ENCODE results near the gene DNAH8.

GRCh38 chr6:38723783-38724182, 8.7 kb downstream of the DNAH8 start:
- TF ChIP-seq CTCF (IDR thresholded peaks at IDR 0.05 in 4 of 5, conservative IDR thresholded peaks at IDR 0.05 in 1 of 5): no peak
- TF ChIP-seq POLR2A (IDR thresholded peaks at IDR 0.05): no peak

Measured in gastrocnemius medialis (tissue), 4 donors.